T-cell (primary cell): ENCODE measurements around the gene FOXRED2. TPM values are rescaled to one million over a fixed set of nuclear protein-coding genes. Genes with fewer than 3 reads are reported as not detected.
A peak's percentile ranks its signal among the peaks of the same experiment; 100 is the strongest.

Source experiments
- ATAC-seq, 4 experiments: fragments of 200-7000 bp in 3 of 4; fragments of 150-1000 bp in 1 of 4; cut with Tn5 transposase; replicated peaks in 1 of 4; 1 replicate in 3 of 4; 2 replicates in 1 of 4; pipeline ENCODE4 v1.10.0; 2021; ENCODE audit warnings: moderate library complexity in 3 of 4, mild to moderate bottlenecking in 2 of 4, moderate number of reproducible peaks in 1 of 4
- CTCF ChIA-PET, 2 donors: fragments of 300-600 bp; sonication (Branson Sonifier 250); formaldehyde crosslinking; loops; one replicate each; lab custom pipeline; 2022; ENCODE audit warnings: antibody characterized with exemption in 2 of 2; lab: Charles Lee
- POLR2A ChIA-PET, 2 donors: fragments of 300-600 bp; sonication (Branson Sonifier 250); formaldehyde crosslinking; loops; one replicate each; lab custom pipeline; 2022; ENCODE audit warnings: antibody characterized with exemption in 2 of 2; lab: Charles Lee
- DNase-seq, 35 experiments: peaks; one replicate each; pipeline versions ENCODE4 v3.0.0 to v3.0.0-alpha.2; 2013 to 2023
- H3K27ac ChIP-seq: one replicate; pipeline ENCODE4 v1.5.1; 2013; ENCODE audit warnings: low read length
- H3K27me3 ChIP-seq, 2 experiments: replicated peaks in 1 of 2; 1 replicate in 1 of 2; 2 replicates in 1 of 2; pipeline versions ENCODE4 v1.6.1 to v1.7.0; 2013; ENCODE audit warnings: low read length in 1 of 2, mixed read lengths in 1 of 2; ENCODE audit not compliant: control insufficient read depth in 2 of 2, insufficient read depth in 2 of 2; ENCODE audit errors: extremely low read depth in 1 of 2
- H3K36me3 ChIP-seq, 2 donors: 1 replicate in 1 of 2; 2 replicates in 1 of 2; pipeline versions ENCODE4 v1.6.1 to v1.7.0; 2013; ENCODE audit warnings: low read length in 1 of 2; ENCODE audit not compliant: control insufficient read depth in 2 of 2, insufficient read depth in 1 of 2; ENCODE audit errors: extremely low read depth in 1 of 2
- H3K4me1 ChIP-seq, 2 experiments: 1 replicate in 1 of 2; 2 replicates in 1 of 2; pipeline versions ENCODE4 v1.6.1 to v1.7.0; 2013; ENCODE audit warnings: low read length in 2 of 2, mixed read lengths in 1 of 2; ENCODE audit not compliant: insufficient read depth in 2 of 2, control insufficient read depth in 1 of 2; ENCODE audit errors: extremely low read depth in 1 of 2
- H3K4me3 ChIP-seq, 2 donors: 1 replicate in 1 of 2; 2 replicates in 1 of 2; pipeline versions ENCODE4 v1.5.1 to v1.7.0; 2013; ENCODE audit warnings: mild to moderate bottlenecking in 2 of 2, low read length in 1 of 2, moderate library complexity in 1 of 2; ENCODE audit not compliant: control insufficient read depth in 1 of 2; ENCODE audit errors: extremely low read depth in 1 of 2
- H3K9me3 ChIP-seq: 2 replicates; pipeline ENCODE4 v1.7.0; 2013
- H3K27ac Mint-ChIP-seq, 2 donors: one replicate each; pipeline ENCODE4 v1.8.0; 2020 to 2021; ENCODE audit warnings: mild to moderate bottlenecking in 2 of 2, mixed read lengths in 2 of 2
- H3K27me3 Mint-ChIP-seq, 2 donors: one replicate each; pipeline ENCODE4 v1.8.0; 2021 to 2022; ENCODE audit warnings: mixed read lengths in 2 of 2
- H3K36me3 Mint-ChIP-seq: one replicate; pipeline ENCODE4 v1.8.0; 2021; ENCODE audit warnings: mixed read lengths
- H3K4me1 Mint-ChIP-seq, 3 donors: one replicate each; pipeline ENCODE4 v1.8.0; 2020 to 2022; ENCODE audit warnings: mixed read lengths in 3 of 3, mild to moderate bottlenecking in 1 of 3
- H3K4me3 Mint-ChIP-seq, 3 donors: one replicate each; pipeline ENCODE4 v1.8.0; 2020 to 2022; ENCODE audit warnings: mild to moderate bottlenecking in 3 of 3, mixed read lengths in 3 of 3, moderate library complexity in 3 of 3
- H3K9me3 Mint-ChIP-seq, 3 donors: one replicate each; pipeline ENCODE4 v1.8.0; 2020 to 2022; ENCODE audit warnings: mixed read lengths in 3 of 3
- WGBS: methylation state at CpG from one replicate; pipeline ENCODE4 v1.1.5; 2013; ENCODE audit warnings: missing lambda C conversion rate; ENCODE audit not compliant: insufficient coverage; 5-methylcytosine and 5-hydroxymethylcytosine counted together
- total RNA-seq, 35 experiments: library from RNA in 6 of 35; stranded (reverse) in 6 of 35; fragments of 120-200 nt in 1 of 35; gene quantifications; one replicate each; pipeline versions ENCODE4 v1.2.1 to v1.2.4 and lab custom pipeline; 2013 to 2026

Gene FOXRED2
- total RNA-seq, 5 donors from 2014 or later (not counting 1 experiment from before 2014, with no cell fraction given), result 1.7 to 5.0 (median 3.2) TPM

DNA sequence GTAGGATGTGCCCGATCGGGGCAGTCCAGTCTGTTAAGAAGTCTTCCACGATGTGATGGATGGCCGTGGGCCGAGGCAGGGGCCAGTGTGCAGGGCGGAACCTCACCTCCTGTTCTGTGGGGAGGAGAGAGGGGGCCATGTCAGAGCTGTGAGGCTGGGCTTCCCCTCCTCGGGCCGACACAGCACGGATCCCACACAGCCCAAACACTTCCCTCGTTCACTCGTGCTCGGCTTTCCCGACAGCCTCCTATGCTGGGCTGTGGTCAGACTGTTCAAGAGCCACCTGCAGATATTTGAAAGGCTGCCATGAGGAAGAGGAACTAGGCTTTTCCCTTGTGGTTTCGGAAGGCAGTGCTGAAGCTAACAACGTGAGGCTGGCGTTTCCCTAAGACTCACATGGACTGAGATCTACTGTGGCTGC is 13.1 kb downstream of the FOXRED2 start:
- no peaks in the 10 kb centered on the region for H3K9me3 Mint-ChIP-seq

DNA sequence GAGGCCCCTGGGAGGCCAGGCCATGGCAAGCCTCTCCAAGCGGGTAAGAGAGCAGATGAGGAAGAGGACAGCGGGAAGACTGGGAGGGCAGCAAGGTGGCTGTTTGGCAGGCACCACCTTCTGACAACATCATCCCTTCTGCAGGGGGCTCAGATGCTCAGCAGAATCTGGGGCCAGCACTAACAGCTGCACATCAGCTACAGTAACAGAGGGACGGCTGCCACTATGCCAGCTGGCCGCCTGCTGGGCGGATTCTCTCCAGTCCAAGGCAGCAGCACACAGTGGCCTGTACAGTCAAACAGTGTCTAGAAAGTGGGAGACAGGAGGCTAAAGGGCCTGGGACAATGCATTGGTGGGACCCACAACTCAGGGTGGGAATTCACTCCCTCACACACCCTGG is 14.7 kb downstream of the FOXRED2 start:
- Histone ChIP-seq H3K36me3 (peaks cover 0 to 16% of the 10 kb centered on the region in 2 donors), H3K4me3 (no peak overlapping the region), H3K27ac (no peak overlapping the region), H3K9me3 (no peaks in the 10 kb centered on the region), H3K4me1 (peaks cover 2 to 5% of the 10 kb centered on the region in 2 experiments), H3K27me3 (no peaks in the 10 kb centered on the region)
- H3K27me3 Mint-ChIP-seq, result no peaks in the 10 kb centered on the region
- ATAC-seq (no peak), DNase-seq (no peak)
- CTCF ChIA-PET, result no interaction called here
- WGBS, result 100% methylated on average over 2 of the region's 5 CpGs
- peaks cover 0 to 9% (median 6%) of the 10 kb centered on the region in 3 donors for H3K4me1 Mint-ChIP-seq
- H3K27ac Mint-ChIP-seq, result no peak overlapping the region
- peaks cover 6% of the 10 kb centered on the region for H3K36me3 Mint-ChIP-seq
- H3K4me3 Mint-ChIP-seq, result no peak overlapping the region
- H3K9me3 Mint-ChIP-seq, result no peaks in the 10 kb centered on the region
- POLR2A ChIA-PET, result no interaction called here

More for the DNA sequence above, 13.1 kb downstream of the FOXRED2 start:
- Mint-ChIP-seq H3K4me3 (peak overlapping the region in 1 of 3 donors; percentile 34), H3K27me3 (no peaks in the 10 kb centered on the region), H3K4me1 (peaks cover 0 to 9% (median 6%) of the 10 kb centered on the region in 3 donors), H3K27ac (no peak overlapping the region), H3K36me3 (peaks cover 12% of the 10 kb centered on the region)
- WGBS, result 34% methylated on average over 10 of the region's 16 CpGs
- Histone ChIP-seq H3K4me3 (no peak overlapping the region), H3K9me3 (no peaks in the 10 kb centered on the region), H3K36me3 (peaks cover 0 to 16% of the 10 kb centered on the region in 2 donors), H3K27me3 (no peaks in the 10 kb centered on the region), H3K27ac (no peak overlapping the region), H3K4me1 (peaks cover 2 to 5% of the 10 kb centered on the region in 2 experiments)
- CTCF ChIA-PET, result no interaction called here
- DNase-seq (peak in 2 of 35 experiments; percentile 3 to 37), ATAC-seq (peak in 2 of 4 experiments; percentile 47 to 82)
- POLR2A ChIA-PET, result no interaction called here

DNA sequence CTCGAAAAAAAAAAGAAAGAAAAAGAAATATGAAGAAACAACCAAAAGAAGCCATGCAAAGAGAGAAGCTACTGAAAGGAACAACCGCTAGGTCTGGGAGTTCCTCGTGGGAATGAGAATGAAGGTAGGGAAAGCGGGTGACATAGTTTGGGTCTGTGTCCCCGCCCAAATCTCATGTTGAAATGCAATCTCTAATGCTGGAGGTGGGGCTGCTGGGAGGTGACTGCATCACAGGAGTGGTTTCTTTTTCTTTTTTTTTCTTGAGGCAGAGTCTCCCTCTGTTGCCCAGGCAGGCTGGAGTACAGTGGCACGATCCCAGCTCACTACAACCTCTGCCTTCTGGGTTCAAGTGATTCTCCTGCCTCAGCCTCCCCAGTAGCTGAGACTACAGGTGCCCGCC is 15.7 kb downstream of the FOXRED2 start:
- Histone ChIP-seq H3K9me3 (no peaks in the 10 kb centered on the region), H3K4me3 (no peak overlapping the region), H3K27me3 (no peaks in the 10 kb centered on the region), H3K4me1 (peaks cover 2 to 5% of the 10 kb centered on the region in 2 experiments), H3K27ac (no peak overlapping the region), H3K36me3 (peaks cover 0 to 13% of the 10 kb centered on the region in 2 donors)
- CTCF ChIA-PET, result no interaction called here
- H3K36me3 Mint-ChIP-seq, result peaks cover under 1% of the 10 kb centered on the region
- peaks cover 0 to 12% (median 6%) of the 10 kb centered on the region in 3 donors for H3K4me1 Mint-ChIP-seq
- POLR2A ChIA-PET, result interaction anchor here in 1 of 2 donors (0.5 kb wide), 1 partner anchor 71 kb away, joined by 4 read pairs; no protein-coding TSS in a partner anchor
- H3K9me3 Mint-ChIP-seq, result no peaks in the 10 kb centered on the region
- ATAC-seq (no peak), DNase-seq (no peak)
- H3K27ac Mint-ChIP-seq, result no peak overlapping the region
- H3K4me3 Mint-ChIP-seq, result no peak overlapping the region
- no peaks in the 10 kb centered on the region for H3K27me3 Mint-ChIP-seq
- WGBS, result 100% methylated on average over 4 of the region's 7 CpGs

DNA sequence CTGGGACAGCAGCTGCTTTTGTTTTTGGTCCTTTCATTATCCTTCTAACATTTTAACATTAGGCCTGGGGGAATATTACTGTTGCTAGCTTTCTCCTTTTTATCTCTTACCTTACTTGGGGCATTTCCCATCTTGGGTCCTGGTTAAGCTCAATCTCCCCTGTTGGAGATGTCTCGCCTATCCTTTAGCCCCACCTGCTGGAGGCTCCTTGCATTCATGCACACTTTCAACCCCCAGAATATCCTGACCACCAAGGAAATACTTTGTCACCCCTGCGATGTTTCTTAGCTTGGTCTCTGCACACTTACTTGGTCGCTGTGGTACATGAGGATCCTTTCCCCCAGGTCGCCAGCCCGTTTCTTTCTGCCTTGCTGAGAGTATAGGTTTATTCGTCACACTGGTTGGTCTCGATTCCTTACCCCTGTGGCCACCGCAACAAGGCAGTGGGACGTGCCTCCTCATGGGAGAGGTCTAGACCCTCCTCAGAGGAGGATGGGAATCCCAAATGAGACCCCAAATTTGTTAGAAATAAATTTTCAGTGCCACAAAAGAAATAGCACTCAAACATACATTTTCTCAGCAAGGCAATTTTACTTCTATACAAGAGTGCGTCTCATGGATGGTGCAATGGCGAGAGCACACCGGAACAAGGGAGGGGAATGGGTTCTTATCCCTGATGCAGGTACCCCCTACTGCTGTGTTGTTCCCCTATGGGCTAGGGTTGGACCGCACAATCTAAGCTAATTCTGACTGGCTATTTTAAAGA is 20.0 kb downstream of the FOXRED2 start:
- Histone ChIP-seq H3K36me3 (peaks cover 0 to 4% of the 10 kb centered on the region in 2 donors), H3K4me1 (peaks cover 3 to 9% of the 10 kb centered on the region in 2 experiments), H3K9me3 (no peaks in the 10 kb centered on the region), H3K27me3 (no peaks in the 10 kb centered on the region), H3K27ac (no peak overlapping the region), H3K4me3 (no peak overlapping the region)
- Mint-ChIP-seq H3K9me3 (no peaks in the 10 kb centered on the region), H3K4me3 (no peak overlapping the region), H3K27me3 (no peaks in the 10 kb centered on the region), H3K4me1 (peaks cover 2 to 12% (median 9%) of the 10 kb centered on the region in 3 donors), H3K27ac (no peak overlapping the region), H3K36me3 (no peaks in the 10 kb centered on the region)
- POLR2A ChIA-PET, result interaction anchor here in 1 of 2 donors (0.5 kb wide), 1 partner anchor 190 kb away, joined by 7 read pairs; no protein-coding TSS in a partner anchor
- CTCF ChIA-PET, result interaction anchor here (0.6 to 1.7 kb wide), 20 partner anchors 9 to 1195 kb away, joined by 3 to 12 read pairs (median 4); partner anchors contain the start of gene APOL2 (in 1 of the 2)
- ATAC-seq, result no peak
- peak; percentile 14 to 83 (median 59) for DNase-seq
- WGBS, result 86% methylated on average over 11 of the region's 13 CpGs

DNA sequence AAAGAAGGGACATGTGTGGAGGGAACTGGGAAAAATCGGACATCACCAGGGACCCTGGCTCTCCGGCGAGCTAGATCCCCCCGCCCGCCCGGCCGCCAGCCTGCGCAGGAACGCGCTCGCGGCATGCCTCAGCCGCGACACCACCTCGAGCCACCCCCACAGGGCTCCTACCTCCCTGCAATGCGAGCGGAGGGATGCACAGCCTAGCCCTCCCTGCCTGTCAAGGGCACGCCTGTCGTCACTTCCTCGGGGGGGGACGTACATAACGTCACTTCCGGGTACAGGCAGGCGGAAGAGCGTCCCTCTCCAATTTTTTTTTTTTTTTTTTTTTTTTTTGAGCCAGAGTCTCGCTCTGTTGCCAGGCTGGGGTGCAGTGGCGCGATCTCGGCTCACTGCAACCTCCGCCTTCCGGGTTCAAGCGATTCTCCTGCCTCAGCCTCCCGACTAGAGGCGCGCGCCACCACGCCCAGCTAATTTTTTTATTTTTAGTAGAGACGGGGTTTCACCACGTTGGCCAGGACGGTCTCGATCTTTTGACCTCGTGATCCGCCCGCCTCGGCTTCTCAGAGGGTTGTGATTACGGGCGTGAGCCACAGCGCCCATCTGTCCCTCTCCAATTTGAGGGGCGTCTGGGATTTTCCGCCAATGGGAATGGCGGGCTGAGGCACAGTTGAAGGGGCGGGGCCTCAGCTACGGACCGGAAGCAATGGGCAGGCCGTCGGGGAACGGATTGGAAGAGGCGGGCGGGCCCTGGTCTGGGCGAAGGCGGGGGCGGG is 25.3 kb downstream of the FOXRED2 start, which contains the start of gene TXN2:
TSS of gene TXN2 (minus strand) at position 248 of the 776 bp plus-strand sequence. CDS start 803 bp downstream, outside the sequence.
- ChIA-PET POLR2A (interaction anchor here (0.6 to 1.0 kb wide), 4 partner anchors 76 to 208 kb away, joined by 3 to 7 read pairs (median 3); no protein-coding TSS in a partner anchor), CTCF (interaction anchor here (0.5 to 1.0 kb wide), 6 partner anchors 10 to 717 kb away, joined by 3 to 4 read pairs (median 4); no protein-coding TSS in a partner anchor)
- no peaks in the 10 kb centered on the region for H3K27me3 ChIP-seq
- H3K27ac Mint-ChIP-seq, result peak within 1 kb of the TSS; percentile 91 to 92
- ATAC-seq (peak; percentile 84 to 88 (median 85)), DNase-seq (peak; percentile 87 to 98 (median 97))
- H3K4me3 ChIP-seq, result peak within 1 kb of the TSS; percentile 75 to 85
- H3K9me3 Mint-ChIP-seq, result no peaks in the 10 kb centered on the region
- no peaks in the 10 kb centered on the region for H3K27me3 Mint-ChIP-seq
- WGBS, result under 1% methylated on average over 48 of the region's 62 CpGs
- H3K9me3 ChIP-seq, result no peaks in the 10 kb centered on the region
- H3K36me3 ChIP-seq, result peaks cover 6 to 31% of the 10 kb centered on the region in 2 donors
- H3K4me3 Mint-ChIP-seq, result peak within 1 kb of the TSS; percentile 86 to 97 (median 89)
- H3K36me3 Mint-ChIP-seq, result peaks cover 7% of the 10 kb centered on the region
- peaks cover 7 to 26% of the 10 kb centered on the region in 2 experiments for H3K4me1 ChIP-seq
- peaks cover 13 to 25% (median 23%) of the 10 kb centered on the region in 3 donors for H3K4me1 Mint-ChIP-seq
- H3K27ac ChIP-seq, result peak within 1 kb of the TSS; percentile 96
